ENCODE measurements around the gene RNGTT.
"Not testable (repeated sequence)": the region's sequence is repeated elsewhere in the genome, so short reads cannot be mapped to it uniquely, and the experiment has no call there.

The RNGTT gene

DNA sequence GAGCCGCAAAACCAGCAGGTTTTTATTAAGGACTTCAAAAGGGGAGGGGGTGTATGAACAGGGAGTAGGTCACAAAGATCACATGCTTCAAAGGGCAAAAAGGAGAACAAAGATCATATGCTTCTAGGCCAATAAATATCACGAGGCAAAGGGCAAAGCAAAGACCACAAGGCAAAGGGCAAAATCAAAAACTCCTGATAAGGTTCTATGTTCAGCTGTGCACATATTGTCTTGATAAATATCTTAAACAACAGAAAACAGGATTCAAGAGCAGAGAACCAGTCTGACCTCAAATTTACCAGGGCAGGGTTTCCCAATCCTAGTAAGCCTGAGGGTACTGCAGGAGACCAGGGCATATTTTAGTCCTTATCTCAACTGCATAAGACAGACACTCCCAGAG is 5.8 kb upstream of the RNGTT start:
- DNase-seq, result not testable (repeated sequence)

DNA sequence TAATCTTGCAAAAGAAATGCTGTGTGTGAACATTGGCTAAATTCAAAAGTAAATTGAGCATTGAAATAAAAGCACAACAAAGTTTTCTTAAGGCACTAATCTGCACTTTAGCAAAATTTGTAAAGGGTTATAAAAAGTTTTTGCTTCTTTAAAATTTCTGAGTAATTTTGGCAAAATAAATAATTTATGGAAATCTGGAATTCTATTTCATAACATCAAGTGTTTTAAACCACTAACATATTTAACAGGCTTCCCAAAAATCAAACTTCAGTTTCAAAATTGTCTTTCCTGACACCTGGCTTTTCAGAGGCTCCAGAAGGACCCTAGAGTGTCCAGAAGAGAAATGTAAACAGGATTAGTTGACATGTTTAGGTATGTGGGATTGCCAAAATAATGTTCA is 4.5 kb upstream of the RNGTT start:
- DNase-seq, result no peak

GRCh38 chr6:88965691-88966090 is 2.3 kb upstream of the RNGTT start:
- DNase-seq, result no peak

DNA sequence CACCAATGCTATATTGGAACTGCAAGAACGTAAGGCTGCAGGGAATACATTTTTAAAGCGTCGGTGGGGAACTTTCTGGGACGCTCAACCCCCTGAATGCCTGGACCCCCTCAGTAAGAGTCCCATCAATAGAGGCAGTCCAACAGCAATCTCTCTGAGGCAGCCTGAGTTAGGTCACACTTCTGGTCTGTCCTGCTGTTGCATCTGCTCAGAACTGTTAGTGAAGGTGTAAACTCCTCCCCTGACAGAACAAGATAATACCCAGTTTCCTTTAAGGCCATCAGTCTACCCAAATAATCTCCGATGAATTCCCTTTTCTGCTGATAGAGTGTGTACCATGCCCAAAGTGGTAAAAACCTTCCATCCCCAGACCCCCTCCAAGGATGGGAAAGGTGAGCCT is 1.1 kb upstream of the RNGTT start:
- DNase-seq, result no peak

DNA sequence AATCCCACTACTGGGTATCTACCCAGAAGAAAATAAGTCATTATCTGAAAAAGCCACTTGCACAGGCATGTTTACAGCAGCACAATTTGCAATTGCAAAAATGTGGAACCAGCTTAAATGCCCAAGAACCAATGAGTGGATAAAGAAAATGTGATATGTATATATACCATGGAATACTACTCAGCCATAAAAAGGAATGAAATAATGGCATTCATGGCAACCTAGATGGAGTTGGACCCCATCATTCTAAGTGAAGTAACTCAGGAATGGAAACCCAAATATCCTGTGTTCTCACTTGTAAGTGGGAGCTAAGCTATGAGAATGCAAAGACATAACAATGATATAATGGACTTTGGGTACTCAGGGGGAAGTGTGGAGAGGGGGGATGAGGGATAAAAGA is 4.6 kb downstream of the RNGTT start:
- no peak for DNase-seq

DNA sequence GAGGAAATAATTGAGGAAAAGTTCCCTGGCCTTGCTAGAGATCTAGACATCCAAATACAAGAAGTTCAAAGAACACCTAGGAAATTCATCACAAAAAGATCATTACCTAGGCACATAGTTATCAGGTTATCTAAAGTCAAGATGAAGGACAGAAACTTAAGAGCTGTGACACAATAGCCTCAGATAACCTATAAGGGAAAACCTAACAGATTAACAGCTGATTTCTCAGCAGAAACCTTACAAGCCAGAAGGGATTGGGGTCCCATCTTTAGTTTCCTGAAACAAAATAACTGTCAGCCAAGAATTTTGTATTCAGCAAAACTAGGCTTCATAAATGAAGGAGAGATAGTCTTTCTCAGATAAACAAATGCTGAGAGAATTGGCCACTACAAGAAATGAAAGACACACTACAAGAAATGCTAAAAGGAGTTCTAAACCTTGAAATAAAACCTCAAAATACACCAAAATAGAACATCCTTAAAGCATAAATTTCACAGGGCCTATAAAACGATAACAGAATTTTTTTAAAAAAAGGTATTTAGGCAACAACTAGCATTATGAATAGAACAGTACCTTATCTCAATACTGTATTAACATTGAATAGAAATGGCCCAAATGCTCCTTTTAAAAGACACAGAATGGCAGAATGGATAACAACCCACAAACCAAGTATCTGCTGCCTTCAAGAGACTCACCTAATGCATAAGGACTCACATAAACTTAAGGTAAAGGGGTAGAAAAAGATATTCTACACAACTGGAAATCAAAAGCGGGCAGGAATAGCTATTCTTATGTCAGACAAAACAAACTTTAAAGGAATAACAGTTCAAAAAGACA is 9.7 kb downstream of the RNGTT start:
- DNase-seq, result no peak

- no peak for DNase-seq
Observed at GRCh38 chr6:88952065-88952704, 11.2 kb downstream of the RNGTT start.

- no peak for DNase-seq
Observed at GRCh38 chr6:88945415-88946008, 17.9 kb downstream of the RNGTT start.

DNA sequence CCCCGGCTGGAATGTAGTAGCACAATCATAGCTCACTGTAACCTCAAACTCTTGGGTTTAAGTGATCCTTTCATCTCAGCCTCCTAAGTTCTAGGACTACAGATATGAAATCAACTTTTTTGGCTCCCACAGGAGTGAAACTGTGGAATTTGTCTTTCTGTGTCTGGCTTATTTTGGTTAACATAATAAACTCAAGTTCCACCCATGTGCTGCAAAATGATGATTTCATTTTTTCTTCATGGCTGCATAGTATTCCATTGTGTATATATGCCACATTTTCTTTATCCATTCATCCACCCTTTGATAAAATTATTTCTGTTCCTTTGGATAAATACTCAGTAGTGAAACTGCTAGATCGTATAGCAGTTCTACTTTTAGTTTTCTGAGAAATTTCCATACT is 29.9 kb downstream of the RNGTT start:
- no peak for DNase-seq

DNA sequence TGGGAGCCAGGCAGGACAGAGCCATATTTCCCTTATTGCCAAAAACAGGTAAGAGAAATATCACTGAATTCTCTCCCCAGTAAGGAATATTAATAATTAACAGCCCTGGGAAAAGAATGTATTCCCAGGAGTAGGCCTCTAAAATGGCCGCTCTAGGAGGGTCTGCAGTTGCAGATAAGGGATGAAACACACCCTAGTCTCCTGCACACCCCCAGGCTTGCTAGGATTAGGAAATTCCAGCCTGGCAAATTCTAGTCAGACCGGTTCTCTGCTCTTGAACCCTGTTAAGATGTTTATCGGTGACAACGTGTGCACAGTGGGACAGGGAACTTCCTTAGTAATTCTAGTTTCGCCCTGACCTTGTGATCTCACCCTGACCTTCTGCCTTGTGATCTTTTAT is 31.4 kb downstream of the RNGTT start:
- not testable (repeated sequence) for DNase-seq

GRCh38 chr6:88922775-88923548 is 40.5 kb downstream of the RNGTT start:
- no peak for DNase-seq

DNA sequence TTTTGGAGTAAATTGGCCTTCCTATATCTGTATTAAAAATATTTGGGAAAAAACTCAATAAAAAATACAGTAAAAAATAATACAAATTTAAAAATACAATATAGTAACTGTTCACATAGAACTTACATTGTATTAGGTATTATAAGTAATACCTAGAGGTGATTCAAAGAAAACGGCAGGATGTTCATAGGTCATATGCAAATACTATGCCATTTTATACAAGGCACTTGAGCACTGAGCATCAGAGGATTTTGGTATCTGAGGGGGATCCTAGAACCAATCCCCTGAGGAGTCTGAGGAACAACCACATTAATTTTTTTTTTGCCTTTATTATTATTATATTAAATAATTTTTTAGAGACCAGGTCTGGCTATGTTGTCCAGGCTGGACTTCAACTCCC is 41.7 kb downstream of the RNGTT start:
- no peak for DNase-seq

GRCh38 chr6:88920774-88921733 is 42.4 kb downstream of the RNGTT start:
- DNase-seq, result no peak

- DNase-seq, result no peak
Observed at GRCh38 chr6:88920088-88920487, 43.3 kb downstream of the RNGTT start.

- DNase-seq, result no peak
Observed at GRCh38 chr6:88919032-88919431, 44.4 kb downstream of the RNGTT start.

DNA sequence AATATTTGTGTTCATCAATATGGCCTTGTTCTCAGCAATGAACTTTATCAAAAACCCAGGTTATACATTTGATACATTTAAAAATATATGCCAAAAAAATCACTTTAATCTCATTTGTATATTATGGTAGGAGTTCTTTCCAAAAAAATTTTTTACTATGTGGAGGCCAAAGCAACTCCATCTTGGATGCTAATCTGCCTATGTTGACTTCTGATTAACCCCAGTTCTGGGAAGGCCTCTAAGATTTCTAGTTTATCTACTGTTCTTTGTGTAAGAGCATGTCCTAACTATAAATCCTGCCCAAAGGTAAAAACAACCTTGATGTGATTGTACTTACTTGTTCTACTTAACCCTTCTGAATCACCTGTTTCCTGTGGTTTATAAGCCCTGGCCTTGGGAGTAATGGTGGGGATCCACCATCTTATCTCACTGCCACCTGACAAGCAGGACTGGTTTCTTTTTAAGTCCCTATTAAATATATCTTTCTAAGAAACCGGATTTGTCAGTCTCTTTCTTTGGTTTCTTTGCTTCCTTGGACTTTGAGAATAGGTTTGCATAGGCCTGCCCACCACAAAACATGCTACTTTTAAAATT is 46.7 kb downstream of the RNGTT start:
- no peak for DNase-seq

DNA sequence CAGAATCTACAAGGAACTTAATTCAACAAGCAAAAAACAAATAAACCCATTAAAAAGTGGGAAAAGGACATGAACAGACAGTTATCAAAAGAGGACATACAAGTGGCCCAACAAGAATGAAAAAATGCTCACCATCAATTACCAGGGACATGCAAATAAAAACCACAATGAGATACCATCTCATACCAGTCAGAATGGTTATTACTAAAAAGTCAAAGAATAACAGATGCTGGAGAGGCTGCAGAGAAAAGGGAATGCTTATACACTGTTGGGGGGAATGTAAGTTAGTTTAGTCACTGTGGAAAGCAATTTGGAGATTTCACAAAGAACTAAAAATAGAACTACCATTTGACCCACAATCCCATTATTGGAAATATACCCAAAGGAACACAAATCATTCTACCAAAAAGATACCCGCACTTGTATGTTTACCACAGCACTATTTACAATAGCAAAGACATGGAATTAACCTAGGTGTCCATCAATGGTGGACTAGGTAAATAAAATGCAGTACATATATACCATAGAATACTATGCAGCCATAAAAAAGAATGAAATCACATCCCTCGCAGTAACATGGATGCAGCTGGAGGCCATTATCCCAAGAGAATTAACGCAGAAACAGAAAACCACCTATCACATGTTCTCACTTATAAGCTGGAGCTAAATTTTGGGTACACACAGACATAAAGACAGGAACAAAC is 48.4 kb downstream of the RNGTT start:
- no peak for DNase-seq

DNA sequence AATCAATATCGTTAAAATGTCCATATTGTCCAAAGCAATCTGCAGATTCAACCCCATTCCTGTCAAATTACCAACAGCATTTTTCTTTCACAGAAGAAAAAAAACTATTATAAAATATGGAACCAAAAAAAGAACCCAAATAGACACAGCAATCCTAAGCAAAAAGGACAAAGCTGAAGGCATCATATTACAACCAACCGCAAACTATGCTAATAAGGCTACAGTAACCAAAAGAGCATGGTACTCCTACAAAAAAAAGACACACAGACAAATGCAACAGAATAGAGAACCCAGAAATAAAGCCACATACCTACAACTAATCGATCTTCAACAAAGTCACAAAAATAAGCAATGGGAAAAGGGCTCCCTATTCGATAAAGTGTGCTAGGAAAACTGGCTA is 49.2 kb downstream of the RNGTT start:
- no peak for DNase-seq

- no peak for DNase-seq
Observed at GRCh38 chr6:88913471-88913870, 49.9 kb downstream of the RNGTT start.

DNA sequence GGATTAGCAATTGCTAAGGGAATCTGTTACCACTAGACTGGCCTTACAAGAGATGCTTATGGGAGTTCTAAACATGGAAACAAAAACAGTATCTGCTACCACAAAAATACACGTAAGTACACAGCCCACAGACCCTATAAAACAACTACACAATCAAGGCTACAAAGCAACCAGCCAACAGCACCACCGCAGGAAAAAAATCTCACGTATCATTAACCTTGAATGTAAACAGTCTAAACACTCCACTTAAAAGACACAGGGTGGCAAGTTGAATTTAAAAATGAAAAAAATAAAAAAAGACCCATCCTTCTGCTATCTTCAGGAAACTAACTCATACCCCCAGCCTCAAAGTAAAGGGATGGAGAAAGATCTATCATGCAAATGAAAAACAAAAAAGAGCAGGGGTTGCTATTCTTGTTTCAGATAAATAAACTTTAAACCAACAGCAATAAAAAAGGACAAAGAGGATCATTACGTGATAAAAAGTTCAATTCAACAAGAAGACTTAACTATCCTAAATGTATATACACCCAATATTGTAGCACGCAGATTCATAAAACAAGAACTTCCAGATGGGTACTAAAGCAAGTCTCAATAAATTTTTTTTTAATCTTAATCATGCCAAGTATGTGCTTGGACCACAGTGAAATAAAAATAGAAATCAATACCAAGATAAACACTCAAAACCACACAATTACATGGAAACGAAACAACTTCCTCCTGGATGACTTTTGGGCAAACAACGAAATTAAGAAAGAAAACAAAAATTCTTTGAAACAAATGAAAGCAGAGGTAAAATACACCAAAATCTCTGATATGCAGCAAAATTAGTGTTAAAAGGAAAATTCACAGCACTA is 52.3 kb downstream of the RNGTT start:
- no peak for DNase-seq
